Mammary epithelial cell (primary cell): ENCODE measurements around the gene ANKS1B.

Experiments
- EZH2 ChIP-seq: IDR thresholded peaks from 2 replicates; pipeline ENCODE4 v1.6.1; 2012; ENCODE audit warnings: low read length, inconsistent platforms, borderline replicate concordance
- TF ChIP-seq, protein P1 (sequence below), 2 donors: IDR thresholded peaks in 1 of 2; conservative IDR thresholded peaks in 1 of 2; 2 replicates each; pipeline ENCODE4 v1.5.1; 2011 to 2012; ENCODE audit warnings: inconsistent platforms in 2 of 2, low read length in 2 of 2, mild to moderate bottlenecking in 2 of 2, control low read depth in 1 of 2, low read depth in 1 of 2; ENCODE audit not compliant: insufficient read depth in 1 of 2; ENCODE audit errors: extremely low read depth in 1 of 2

DNA sequence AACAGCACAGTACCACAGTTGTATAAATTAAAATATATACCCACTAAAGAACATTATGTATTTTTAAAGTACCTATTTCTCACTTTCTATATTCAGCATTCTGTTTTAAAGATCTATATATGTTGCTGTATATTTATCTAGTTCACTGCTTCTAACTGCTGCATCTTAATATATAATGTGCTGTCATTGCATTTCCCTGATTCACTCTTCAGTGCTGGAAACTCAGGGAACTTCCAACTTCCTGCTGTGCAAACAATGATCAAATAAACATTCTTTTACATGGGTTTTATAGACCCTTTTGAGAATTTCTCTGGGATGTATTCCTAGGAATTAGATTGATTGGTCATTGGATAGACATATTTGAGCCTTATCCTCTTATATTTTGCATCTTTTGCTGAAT lies 960.5 kb downstream of the ANKS1B start:
- TF ChIP-seq, protein P1, sequence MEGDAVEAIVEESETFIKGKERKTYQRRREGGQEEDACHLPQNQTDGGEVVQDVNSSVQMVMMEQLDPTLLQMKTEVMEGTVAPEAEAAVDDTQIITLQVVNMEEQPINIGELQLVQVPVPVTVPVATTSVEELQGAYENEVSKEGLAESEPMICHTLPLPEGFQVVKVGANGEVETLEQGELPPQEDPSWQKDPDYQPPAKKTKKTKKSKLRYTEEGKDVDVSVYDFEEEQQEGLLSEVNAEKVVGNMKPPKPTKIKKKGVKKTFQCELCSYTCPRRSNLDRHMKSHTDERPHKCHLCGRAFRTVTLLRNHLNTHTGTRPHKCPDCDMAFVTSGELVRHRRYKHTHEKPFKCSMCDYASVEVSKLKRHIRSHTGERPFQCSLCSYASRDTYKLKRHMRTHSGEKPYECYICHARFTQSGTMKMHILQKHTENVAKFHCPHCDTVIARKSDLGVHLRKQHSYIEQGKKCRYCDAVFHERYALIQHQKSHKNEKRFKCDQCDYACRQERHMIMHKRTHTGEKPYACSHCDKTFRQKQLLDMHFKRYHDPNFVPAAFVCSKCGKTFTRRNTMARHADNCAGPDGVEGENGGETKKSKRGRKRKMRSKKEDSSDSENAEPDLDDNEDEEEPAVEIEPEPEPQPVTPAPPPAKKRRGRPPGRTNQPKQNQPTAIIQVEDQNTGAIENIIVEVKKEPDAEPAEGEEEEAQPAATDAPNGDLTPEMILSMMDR (conservative IDR thresholded peaks at IDR 0.05 in 1 of 2, IDR thresholded peaks at IDR 0.05 in 1 of 2; ENCODE audit: extremely low read depth in 1 of 2, insufficient read depth in 1 of 2, low read depth in 1 of 2, low read length in 2 of 2): no peak
- TF ChIP-seq EZH2: no peak
